GM12878 (cell line): ENCODE measurements around the gene PRC1.

Experiments used
- CHD4 ChIP-seq: fragments of 200-600 bp; sonication (generic); IDR thresholded peaks from 2 replicates; pipeline ENCODE4 v1.6.1; 2016; ENCODE audit warnings: mild to moderate bottlenecking
- CTCF ChIP-seq, 3 experiments: IDR thresholded peaks in 2 of 3; conservative IDR thresholded peaks in 1 of 3; 2 replicates each; pipeline ENCODE4 v1.5.1; 2011; ENCODE audit warnings: low read depth in 3 of 3, low read length in 3 of 3, mild to moderate bottlenecking in 3 of 3, control low read depth in 2 of 3, moderate library complexity in 2 of 3, inconsistent platforms in 1 of 3, mixed read lengths in 1 of 3; ENCODE audit not compliant: control insufficient read depth in 2 of 3, insufficient read depth in 1 of 3; ENCODE audit errors: extremely low read depth in 1 of 3
- ETV6 ChIP-seq, 2 experiments: fragments of 450-650 bp in 1 of 2; IDR thresholded peaks in 1 of 2; conservative IDR thresholded peaks in 1 of 2; 2 replicates each; pipeline ENCODE4 v1.6.1; 2014; ENCODE audit warnings: antibody characterized with exemption in 1 of 2, borderline replicate concordance in 1 of 2, low read depth in 1 of 2, mild to moderate bottlenecking in 1 of 2, moderate library complexity in 1 of 2
- EZH2 ChIP-seq: IDR thresholded peaks from 2 replicates; pipeline ENCODE4 v1.6.1; 2012; ENCODE audit warnings: low read depth, mild to moderate bottlenecking, control low read depth, inconsistent platforms, low read length, borderline replicate concordance; ENCODE audit not compliant: control insufficient read depth
- FOS ChIP-seq: IDR thresholded peaks from 3 replicates; pipeline ENCODE4 v1.6.1; 2011; ENCODE audit warnings: borderline replicate concordance; ENCODE audit not compliant: insufficient read length; ENCODE audit errors: extremely low read depth
- GABPA ChIP-seq: IDR thresholded peaks from 2 replicates; pipeline ENCODE4 v1.6.1; 2014; ENCODE audit warnings: antibody characterized with exemption, low read depth, mild to moderate bottlenecking, inconsistent platforms
- MXI1 ChIP-seq: fragments of 150-350 bp; IDR thresholded peaks from 2 replicates; pipeline ENCODE4 v1.6.1; 2011; ENCODE audit warnings: low read depth, mild to moderate bottlenecking, inconsistent platforms, low read length, improper control_type of control experiment
- POLR2A ChIP-seq: IDR thresholded peaks from 2 replicates; pipeline ENCODE4 v1.6.1; 2011; ENCODE audit warnings: low read depth, mild to moderate bottlenecking, low read length
- POLR2AphosphoS5 ChIP-seq: IDR thresholded peaks from 2 replicates; pipeline ENCODE4 v1.6.1; 2011; ENCODE audit warnings: mild to moderate bottlenecking, low read length, inconsistent platforms
- REST ChIP-seq: IDR thresholded peaks from 2 replicates; pipeline ENCODE4 v1.6.1; 2012; ENCODE audit warnings: mild to moderate bottlenecking, low read depth, low read length
- SPI1 ChIP-seq: IDR thresholded peaks from 2 replicates; pipeline ENCODE4 v1.6.1; 2011; ENCODE audit warnings: low read depth, mild to moderate bottlenecking, low read length, moderate library complexity, borderline replicate concordance; ENCODE audit not compliant: insufficient read depth
- SUZ12 ChIP-seq: fragments of 200-600 bp; sonication (generic); IDR thresholded peaks from one replicate; pipeline ENCODE4 v1.6.1; 2018; ENCODE audit warnings: antibody characterized with exemption, mild to moderate bottlenecking; ENCODE audit not compliant: unreplicated experiment
- TF ChIP-seq, protein P1 (sequence below): IDR thresholded peaks from 2 replicates; pipeline ENCODE4 v1.6.1; 2012; ENCODE audit warnings: low read depth, low read length, improper control_type of control experiment
- TF ChIP-seq, protein P2 (sequence below): fragments of 450-650 bp; IDR thresholded peaks from 2 replicates; pipeline ENCODE4 v1.6.1; 2018; ENCODE audit warnings: borderline replicate concordance, mild to moderate bottlenecking; ENCODE audit not compliant: partially characterized antibody

DNA sequence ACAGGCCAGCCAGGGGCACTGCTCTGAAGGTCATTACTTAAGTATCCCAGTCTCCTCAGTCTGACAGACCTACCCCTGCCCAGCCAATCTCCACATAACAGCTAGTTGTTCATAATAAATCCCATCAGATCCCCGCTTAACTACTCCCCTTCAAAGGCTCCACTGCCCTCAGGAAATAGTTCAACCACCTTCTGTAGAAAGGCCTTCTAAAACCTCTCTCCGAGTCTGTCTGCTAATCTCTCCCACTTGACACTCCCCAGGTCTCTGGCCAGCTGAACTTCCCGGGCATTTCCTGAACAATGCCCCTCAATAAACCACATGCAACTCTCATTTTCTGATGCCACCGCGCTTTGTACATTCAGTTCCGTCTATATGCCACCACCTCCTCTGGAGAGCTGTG, 6.0 kb downstream of the PRC1 start:
- TF ChIP-seq EZH2 (no peak), POLR2A (no peak), SUZ12 (no peak), CTCF (IDR thresholded peaks at IDR 0.05 in 2 of 3, conservative IDR thresholded peaks at IDR 0.05 in 1 of 3; ENCODE audit: control insufficient read depth in 2 of 3, extremely low read depth in 1 of 3, insufficient read depth in 1 of 3, low read depth in 3 of 3, low read length in 3 of 3) (no peak), FOS (no peak), REST (no peak), CHD4 (no peak), ETV6 (conservative IDR thresholded peaks at IDR 0.05 in 1 of 2, IDR thresholded peaks at IDR 0.05 in 1 of 2; ENCODE audit: borderline replicate concordance in 1 of 2, low read depth in 1 of 2) (no peak), POLR2AphosphoS5 (no peak), SPI1 (no peak), GABPA (no peak), MXI1 (no peak)
- TF ChIP-seq, protein P1, sequence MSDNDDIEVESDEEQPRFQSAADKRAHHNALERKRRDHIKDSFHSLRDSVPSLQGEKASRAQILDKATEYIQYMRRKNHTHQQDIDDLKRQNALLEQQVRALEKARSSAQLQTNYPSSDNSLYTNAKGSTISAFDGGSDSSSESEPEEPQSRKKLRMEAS, result no peak
- TF ChIP-seq, protein P2, sequence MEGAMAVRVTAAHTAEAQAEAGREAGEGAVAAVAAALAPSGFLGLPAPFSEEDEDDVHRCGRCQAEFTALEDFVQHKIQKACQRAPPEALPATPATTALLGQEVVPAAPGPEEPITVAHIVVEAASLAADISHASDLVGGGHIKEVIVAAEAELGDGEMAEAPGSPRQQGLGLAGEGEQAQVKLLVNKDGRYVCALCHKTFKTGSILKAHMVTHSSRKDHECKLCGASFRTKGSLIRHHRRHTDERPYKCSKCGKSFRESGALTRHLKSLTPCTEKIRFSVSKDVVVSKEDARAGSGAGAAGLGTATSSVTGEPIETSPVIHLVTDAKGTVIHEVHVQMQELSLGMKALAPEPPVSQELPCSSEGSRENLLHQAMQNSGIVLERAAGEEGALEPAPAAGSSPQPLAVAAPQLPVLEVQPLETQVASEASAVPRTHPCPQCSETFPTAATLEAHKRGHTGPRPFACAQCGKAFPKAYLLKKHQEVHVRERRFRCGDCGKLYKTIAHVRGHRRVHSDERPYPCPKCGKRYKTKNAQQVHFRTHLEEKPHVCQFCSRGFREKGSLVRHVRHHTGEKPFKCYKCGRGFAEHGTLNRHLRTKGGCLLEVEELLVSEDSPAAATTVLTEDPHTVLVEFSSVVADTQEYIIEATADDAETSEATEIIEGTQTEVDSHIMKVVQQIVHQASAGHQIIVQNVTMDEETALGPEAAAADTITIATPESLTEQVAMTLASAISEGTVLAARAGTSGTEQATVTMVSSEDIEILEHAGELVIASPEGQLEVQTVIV, result no peak
